ENCODE measurements around the gene CEP104. TPM values are rescaled to one million over a fixed set of nuclear protein-coding genes. Genes with fewer than 3 reads are reported as not detected.
A peak's percentile ranks its signal among the peaks of the same experiment; 100 is the strongest.

CEP104 gene
- total and polyA plus RNA-seq, 10 of the 15 experiments (the other 5 are each of a cell fraction or from before 2014, with no cell fraction given): 7.2 to 34.8 (median 19.3) TPM

GRCh38 chr1:3796215-3797061 is 60.6 kb downstream of the CEP104 start, which contains the start of gene LRRC47 (continued):
- TF ChIP-seq, protein P1, sequence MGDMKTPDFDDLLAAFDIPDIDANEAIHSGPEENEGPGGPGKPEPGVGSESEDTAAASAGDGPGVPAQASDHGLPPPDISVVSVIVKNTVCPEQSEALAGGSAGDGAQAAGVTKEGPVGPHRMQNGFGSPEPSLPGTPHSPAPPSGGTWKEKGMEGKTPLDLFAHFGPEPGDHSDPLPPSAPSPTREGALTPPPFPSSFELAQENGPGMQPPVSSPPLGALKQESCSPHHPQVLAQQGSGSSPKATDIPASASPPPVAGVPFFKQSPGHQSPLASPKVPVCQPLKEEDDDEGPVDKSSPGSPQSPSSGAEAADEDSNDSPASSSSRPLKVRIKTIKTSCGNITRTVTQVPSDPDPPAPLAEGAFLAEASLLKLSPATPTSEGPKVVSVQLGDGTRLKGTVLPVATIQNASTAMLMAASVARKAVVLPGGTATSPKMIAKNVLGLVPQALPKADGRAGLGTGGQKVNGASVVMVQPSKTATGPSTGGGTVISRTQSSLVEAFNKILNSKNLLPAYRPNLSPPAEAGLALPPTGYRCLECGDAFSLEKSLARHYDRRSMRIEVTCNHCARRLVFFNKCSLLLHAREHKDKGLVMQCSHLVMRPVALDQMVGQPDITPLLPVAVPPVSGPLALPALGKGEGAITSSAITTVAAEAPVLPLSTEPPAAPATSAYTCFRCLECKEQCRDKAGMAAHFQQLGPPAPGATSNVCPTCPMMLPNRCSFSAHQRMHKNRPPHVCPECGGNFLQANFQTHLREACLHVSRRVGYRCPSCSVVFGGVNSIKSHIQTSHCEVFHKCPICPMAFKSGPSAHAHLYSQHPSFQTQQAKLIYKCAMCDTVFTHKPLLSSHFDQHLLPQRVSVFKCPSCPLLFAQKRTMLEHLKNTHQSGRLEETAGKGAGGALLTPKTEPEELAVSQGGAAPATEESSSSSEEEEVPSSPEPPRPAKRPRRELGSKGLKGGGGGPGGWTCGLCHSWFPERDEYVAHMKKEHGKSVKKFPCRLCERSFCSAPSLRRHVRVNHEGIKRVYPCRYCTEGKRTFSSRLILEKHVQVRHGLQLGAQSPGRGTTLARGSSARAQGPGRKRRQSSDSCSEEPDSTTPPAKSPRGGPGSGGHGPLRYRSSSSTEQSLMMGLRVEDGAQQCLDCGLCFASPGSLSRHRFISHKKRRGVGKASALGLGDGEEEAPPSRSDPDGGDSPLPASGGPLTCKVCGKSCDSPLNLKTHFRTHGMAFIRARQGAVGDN (IDR thresholded peaks at IDR 0.05): 0 out of 2 replicates have a peak, but pooled peaks have one; percentile 53
- TF ChIP-seq SREBF2 (IDR thresholded peaks at IDR 0.05; ENCODE audit: low read length): peak; percentile 52; the same call in 1 of the 2 replicates
- no peak for TF ChIP-seq ESRRA (IDR thresholded peaks at IDR 0.05; ENCODE audit: low read length)
- no peak for TF ChIP-seq FOS (IDR thresholded peaks at IDR 0.05; ENCODE audit: borderline replicate concordance, extremely low read depth, insufficient read length)
- TF ChIP-seq POU2F2 (IDR thresholded peaks at IDR 0.05; ENCODE audit: borderline replicate concordance, low read depth, low read length): peak; percentile 57; the same call in 2 of the 3 replicates
- TF ChIP-seq, protein P2, sequence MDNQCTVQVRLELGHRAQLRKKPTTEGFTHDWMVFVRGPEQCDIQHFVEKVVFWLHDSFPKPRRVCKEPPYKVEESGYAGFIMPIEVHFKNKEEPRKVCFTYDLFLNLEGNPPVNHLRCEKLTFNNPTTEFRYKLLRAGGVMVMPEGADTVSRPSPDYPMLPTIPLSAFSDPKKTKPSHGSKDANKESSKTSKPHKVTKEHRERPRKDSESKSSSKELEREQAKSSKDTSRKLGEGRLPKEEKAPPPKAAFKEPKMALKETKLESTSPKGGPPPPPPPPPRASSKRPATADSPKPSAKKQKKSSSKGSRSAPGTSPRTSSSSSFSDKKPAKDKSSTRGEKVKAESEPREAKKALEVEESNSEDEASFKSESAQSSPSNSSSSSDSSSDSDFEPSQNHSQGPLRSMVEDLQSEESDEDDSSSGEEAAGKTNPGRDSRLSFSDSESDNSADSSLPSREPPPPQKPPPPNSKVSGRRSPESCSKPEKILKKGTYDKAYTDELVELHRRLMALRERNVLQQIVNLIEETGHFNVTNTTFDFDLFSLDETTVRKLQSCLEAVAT (IDR thresholded peaks at IDR 0.05): peak; percentile 89
- TF ChIP-seq JUND (IDR thresholded peaks at IDR 0.05; ENCODE audit: low read depth, low read length): 0 out of 2 replicates have a peak, but pooled peaks have one; percentile 34
- no peak for TF ChIP-seq SKIL (IDR thresholded peaks at IDR 0.05; ENCODE audit: low read depth, poor library complexity, severe bottlenecking)
- 0 out of 2 replicates have a peak, but pooled peaks have one; percentile 5 for TF ChIP-seq BCL11A (IDR thresholded peaks at IDR 0.05; ENCODE audit: low read depth, low read length)
- TF ChIP-seq, protein P3, sequence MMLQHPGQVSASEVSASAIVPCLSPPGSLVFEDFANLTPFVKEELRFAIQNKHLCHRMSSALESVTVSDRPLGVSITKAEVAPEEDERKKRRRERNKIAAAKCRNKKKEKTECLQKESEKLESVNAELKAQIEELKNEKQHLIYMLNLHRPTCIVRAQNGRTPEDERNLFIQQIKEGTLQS (IDR thresholded peaks at IDR 0.05; ENCODE audit: borderline replicate concordance, extremely low read depth, low read depth, low read length): no peak
- TF ChIP-seq RELA (IDR thresholded peaks at IDR 0.05; ENCODE audit: borderline replicate concordance, partially characterized antibody): peak; percentile 26
- TF ChIP-seq ZBTB4 (CRISPR knock-in tag; IDR thresholded peaks at IDR 0.05): no peak
- peak; percentile 96 for TF ChIP-seq YY1 (IDR thresholded peaks at IDR 0.05; ENCODE audit: low read depth, low read length)
- TF ChIP-seq MTA2 (IDR thresholded peaks at IDR 0.05; ENCODE audit: low read depth): peak; percentile 54; the same call in 1 of the 2 replicates
